ENCODE results near the gene TMEM42.

The TMEM42 gene

GRCh38 chr3:44874308-44874707 is 12.6 kb downstream of the TMEM42 start, which contains the start of gene TGM4:
Gene TGM4, plus strand, starts transcription at chr3:44874608. Its CDS starts 71 bp downstream, at chr3:44874679.
- no peak for DNase-seq (ENCODE audit: low read depth, low spot score)

DNA sequence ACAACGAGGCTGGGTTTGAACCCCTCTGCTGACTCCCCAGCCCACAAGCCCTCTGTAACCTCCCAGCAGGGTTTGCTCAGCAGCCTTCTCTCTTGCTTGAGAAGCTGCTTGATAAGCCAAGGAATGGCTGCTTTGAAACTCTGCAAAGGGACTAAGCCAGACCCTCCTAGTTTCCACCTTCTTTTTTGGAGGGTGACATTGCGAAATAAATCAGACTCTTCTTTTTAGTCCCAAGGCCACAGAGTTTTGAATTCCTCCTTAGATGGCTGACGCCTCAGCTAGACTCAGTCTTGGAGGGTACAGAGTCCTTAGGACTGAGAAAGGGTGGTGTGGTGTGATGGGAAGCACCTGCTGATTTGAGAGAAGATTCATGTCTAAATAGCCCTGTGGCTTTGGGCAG is 13.9 kb downstream of the TMEM42 start:
- DNase-seq (ENCODE audit: low read depth, low spot score): no peak

GRCh38 chr3:44877333-44877732 is 15.6 kb downstream of the TMEM42 start:
- no peak for DNase-seq (ENCODE audit: low read depth, low spot score)

DNA sequence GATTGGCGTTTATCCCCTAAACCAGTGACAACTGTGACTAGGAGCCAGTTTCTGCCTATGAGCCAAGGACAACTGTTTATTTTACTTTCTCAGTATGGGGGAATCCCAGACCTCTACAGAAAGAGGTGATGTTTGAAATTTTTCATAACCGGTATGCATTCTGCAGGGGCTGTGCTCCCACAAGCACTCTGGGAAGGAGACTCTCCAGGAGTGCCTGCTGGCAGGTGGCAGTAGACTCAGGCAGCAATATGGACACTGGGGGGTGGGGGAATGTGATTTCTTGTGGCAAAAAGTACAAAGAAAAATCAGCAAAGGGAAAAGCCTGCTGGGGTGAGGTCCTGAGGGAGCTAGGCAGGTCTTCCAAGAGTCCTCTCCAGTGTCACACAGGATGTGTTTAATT is 18.6 kb downstream of the TMEM42 start:
- DNase-seq (ENCODE audit: low read depth, low spot score): no peak

- DNase-seq (ENCODE audit: low read depth, low spot score): no peak
Observed at GRCh38 chr3:44883213-44883955, 21.7 kb downstream of the TMEM42 start.

DNA sequence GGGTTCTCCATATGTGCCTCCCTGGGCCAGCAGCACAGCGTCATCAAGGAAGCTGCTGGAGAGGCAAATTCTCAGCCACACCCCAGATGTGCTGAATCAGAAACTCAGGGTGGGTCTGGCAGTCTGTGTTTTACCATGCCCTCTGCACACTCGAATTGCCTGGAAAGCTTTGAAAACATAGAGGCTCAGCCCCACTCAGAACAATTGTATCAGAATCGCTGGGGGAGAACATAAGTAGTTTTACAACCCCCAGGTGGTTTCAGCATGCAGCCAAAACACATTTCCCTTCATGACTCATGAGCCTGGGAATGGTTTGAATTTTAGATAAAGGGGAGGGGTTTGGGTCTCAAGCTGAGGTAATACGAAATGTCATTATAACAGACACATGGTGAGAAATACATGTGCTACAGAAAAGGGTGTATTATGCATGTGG is 22.3 kb downstream of the TMEM42 start:
- no peak for DNase-seq (ENCODE audit: low read depth, low spot score)

GRCh38 chr3:44885618-44886017 is 23.9 kb downstream of the TMEM42 start:
- no peak for DNase-seq (ENCODE audit: low read depth, low spot score)

DNA sequence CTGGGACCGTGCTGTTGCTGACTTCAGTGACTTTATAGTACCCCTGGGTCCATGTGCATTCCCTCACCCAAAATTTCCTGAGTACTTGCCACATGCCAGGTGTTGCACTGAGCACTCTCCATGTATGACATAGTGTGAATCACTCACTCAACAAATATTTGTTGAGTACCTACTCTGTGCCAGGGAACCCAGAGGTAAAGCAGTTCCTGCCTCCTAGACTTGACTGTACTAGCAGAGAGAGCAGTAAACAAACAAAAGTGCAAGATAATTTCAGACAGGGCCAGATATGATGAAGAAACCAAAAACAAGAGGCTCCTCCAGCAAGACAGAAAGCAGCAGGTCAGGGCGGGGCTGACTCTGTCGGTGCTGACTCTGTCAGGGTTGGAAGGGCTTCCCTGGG is 24.8 kb downstream of the TMEM42 start:
- DNase-seq (ENCODE audit: low read depth, low spot score): no peak

- no peak for DNase-seq (ENCODE audit: low read depth, low spot score)
Observed at GRCh38 chr3:44887101-44887500, 25.4 kb downstream of the TMEM42 start.

DNA sequence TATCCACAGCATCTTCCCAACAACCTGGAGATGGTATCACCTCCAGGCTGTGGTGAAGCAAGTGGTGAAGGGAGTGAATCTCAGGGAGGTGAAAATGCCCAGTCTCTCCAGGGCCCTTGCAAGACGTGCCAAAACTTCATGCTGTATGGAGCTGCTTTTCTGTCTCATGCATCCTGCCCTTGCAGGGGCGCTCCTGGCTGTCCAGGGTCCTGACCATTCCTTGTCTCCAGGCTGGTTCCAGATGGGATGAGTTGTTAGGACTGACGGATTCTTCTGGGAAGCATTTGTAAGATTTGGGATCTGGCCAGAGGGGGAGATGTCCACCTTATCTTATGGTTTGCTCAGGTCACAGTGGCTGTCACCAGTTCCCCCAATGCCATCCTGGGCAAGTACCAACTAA is 28.5 kb downstream of the TMEM42 start:
- no peak for DNase-seq (ENCODE audit: low read depth, low spot score)

DNA sequence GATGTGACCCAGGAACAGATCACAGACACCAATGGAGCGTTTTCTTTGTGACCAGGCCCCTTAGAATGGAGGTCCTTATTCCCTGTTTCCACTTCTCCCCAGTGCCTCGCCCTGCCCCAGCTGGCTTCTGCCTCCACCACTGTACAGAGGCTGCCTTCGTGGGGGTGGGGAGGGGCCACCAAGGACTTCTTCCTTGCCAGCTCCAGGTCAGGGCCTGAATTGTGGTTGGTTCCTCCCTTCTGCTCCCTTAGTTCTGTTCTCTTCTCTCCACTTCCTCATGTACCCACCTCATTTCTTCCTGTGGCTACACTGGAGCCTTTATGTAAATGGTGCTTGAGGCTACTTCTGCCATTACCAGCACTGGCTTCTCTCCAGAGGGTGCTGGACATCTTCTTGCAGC is 29.1 kb downstream of the TMEM42 start:
- DNase-seq (ENCODE audit: low read depth, low spot score): no peak

DNA sequence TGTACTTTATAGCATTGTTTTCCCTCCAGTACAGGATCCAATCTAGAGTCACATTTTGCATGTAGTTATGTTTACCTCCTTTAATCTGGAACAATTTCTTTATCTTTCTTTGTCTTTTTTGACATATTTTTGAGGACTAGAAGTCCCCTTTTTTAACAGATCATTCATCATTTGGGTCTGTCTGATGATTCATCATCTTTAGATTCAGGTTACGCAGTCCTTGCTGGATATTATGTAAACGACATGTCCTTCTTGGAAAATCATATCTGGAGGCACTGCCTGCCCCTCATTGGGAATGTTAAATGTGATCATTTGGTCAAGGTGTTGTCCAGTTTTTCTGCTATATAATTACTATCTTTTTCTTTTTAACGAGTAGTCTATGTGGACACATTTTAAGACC is 31.0 kb downstream of the TMEM42 start:
- no peak for DNase-seq (ENCODE audit: low read depth, low spot score)

DNA sequence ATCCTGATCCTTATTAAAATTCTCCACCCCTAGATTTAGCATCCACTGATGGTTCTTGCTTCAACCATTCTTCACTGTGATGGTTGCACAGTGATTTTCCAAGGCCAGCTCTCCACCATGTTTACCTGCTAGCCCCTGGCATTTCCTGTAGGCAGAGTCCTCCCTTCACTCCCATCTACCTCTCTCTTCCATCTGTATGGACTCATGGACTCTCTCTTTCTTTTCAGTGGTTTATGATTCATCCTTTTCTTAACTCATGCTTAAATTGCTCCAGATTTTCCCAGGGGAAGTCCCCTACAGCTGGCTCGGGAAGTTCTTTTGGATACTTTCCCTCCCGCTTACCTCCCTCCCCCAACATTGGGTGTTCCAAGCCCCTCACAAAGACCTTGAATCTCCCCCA is 31.4 kb downstream of the TMEM42 start:
- DNase-seq (ENCODE audit: low read depth, low spot score): no peak

GRCh38 chr3:44894485-44894884 is 32.8 kb downstream of the TMEM42 start:
- no peak for DNase-seq (ENCODE audit: low read depth, low spot score)

GRCh38 chr3:44896440-44896839 is 34.7 kb downstream of the TMEM42 start:
- no peak for DNase-seq (ENCODE audit: low read depth, low spot score)

DNA sequence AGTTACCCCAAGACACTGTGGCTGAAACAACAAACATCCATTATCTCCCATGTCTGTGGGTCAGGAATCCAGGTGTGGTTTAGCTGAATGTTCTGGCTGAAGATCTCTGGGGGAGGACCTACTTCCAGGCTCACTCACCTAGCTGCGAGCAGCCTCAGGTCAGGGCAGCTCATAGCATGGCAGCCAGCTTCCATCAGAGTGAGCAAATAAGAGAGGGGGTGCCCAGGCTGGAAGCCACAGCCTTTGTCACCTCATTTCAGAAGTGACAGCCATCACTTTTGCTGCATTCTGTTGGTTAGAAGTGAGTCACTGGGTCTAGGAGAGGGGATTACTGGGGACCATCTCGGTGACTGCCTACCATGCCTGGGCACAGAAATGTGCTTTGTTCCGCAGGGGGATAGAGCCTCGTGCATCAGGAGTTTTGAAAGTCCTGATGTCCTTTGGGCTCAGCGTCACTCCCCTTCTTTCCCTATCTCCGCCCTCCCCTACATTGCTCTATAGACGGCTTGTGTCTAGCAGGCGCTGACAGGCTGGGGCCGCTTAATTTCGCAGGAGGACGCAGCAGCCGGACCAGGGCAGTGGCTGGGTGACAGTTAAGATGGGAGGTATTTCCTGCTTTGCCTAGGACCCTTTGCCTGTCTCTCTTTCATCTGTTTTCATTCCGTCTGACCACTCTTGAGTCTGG is 38.1 kb downstream of the TMEM42 start:
- no peak for DNase-seq (ENCODE audit: low read depth, low spot score)

GRCh38 chr3:44902628-44903027 is 40.9 kb downstream of the TMEM42 start:
- no peak for DNase-seq (ENCODE audit: low read depth, low spot score)

DNA sequence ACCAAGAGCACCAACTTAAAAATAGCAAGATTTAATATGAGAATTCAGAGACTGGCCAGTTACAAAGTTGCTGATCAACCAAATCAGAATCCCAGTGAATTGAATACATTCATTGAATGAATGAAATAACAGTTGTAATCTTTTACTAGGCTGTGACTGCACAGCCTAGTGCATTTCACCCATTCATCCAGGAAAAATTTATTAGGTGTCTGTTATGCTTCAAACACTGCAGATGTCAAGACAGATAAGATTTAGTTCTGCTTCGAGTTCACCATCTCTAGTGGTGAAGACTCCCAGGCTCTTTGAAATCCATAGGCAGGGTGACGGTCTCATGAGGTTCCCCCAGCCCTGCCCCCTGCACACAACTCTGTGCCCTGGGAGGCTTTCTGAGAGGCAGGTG is 41.6 kb downstream of the TMEM42 start:
- DNase-seq (ENCODE audit: low read depth, low spot score): no peak

- no peak for DNase-seq (ENCODE audit: low read depth, low spot score)
Observed at GRCh38 chr3:44903751-44904150, 42.0 kb downstream of the TMEM42 start.

- no peak for DNase-seq (ENCODE audit: low read depth, low spot score)
Observed at GRCh38 chr3:44905446-44906157, 43.9 kb downstream of the TMEM42 start.

DNA sequence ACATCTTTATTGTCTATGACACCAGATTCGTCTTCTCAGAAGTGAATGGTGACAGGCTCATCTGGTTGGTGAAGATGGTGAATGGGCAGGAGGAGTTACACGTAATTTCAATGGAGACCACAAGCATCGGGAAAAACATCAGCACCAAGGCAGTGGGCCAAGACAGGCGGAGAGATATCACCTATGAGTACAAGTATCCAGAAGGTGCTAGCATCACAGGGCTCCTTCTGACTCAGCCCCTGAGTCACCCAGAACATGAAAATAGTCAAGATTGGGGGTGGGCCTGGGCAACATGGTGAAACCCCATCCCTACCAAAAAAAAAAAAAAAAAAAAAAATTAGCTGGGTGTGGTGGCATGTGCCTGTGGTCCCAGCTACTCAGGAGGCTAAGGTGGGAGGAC is 45.3 kb downstream of the TMEM42 start:
- no peak for DNase-seq (ENCODE audit: low read depth, low spot score)

DNA sequence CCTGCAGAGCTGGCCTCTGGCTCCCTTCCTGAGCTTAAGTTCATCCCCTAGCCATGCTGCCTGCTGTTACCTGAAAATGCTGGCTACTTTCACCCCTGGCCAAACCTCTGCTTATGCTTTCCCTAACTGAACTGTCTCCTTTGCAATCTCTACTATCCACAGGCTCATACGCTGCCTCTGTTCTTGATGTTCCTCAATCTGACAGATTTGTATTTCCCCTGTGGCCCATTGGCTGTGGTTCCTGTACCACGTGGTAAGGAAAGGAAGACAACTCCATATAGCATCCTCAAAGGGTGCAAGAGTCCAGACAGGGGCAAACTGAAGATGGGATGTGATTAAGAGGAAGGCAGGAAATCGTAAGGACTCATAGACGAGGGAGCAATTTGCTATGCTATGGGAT is 45.9 kb downstream of the TMEM42 start:
- no peak for DNase-seq (ENCODE audit: low read depth, low spot score)

DNA sequence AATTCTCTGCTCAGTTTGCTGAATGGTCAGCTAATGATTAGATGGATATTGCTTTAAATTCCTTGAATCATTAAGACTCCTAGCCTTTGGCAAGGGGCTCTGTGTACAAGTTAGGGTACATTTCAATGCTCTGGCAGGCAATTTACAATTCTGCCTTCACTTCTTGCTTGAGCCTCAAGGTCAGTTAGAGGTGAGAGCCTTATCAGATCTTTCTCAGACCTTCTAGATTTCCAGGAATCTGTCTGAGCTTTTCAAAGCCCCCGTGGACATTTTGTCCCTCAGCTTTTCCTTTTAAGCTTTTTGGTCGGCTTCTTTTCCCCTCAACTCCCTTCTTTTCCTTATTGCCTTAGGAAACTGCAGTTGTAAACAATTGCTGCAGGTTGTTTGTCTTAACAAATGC is 47.4 kb downstream of the TMEM42 start:
- no peak for DNase-seq (ENCODE audit: low read depth, low spot score)

Measured in activated naive CD8-positive, alpha-beta T cell treated with anti-CD3 and anti-CD28 coated beads, Interleukin-2, amount 50 U/mL, for 16 hours (primary cell).